EL (cell line): ENCODE results near the gene FOXR2.
A peak's percentile ranks its signal among the peaks of the same experiment; 100 is the strongest.

ENCODE experiments used
- DNase-seq: peaks from one replicate; pipeline ENCODE4 v3.0.0-alpha.2; 2016

FOXR2 gene

DNA sequence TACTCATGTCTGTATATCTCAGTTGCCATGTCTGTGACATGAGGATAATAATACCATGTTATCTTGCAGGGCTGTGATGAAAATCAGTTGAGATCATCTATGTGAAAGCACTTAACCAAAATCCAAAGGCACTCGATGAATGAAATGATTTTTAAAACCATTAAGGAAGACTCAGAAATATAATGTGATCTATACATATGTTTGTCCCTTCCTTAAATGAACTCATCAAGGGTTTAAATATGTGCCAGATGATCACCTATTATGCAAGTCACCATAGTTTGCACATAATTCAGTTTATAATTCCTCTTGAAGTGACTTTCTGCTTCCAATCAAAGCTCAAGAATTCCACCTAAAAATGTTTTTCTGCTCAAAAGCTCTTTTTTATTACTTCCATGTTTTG lies at the start of gene FOXR2:
Gene FOXR2, plus strand, starts transcription at position 301 of the 400 bp plus-strand sequence. CDS start 312 bp downstream, outside the sequence.
- no peak for DNase-seq

GRCh38 chrX:55579115-55579514 lies 44.1 kb upstream of the FOXR2 start:
- DNase-seq = no peak

- DNase-seq = no peak
These were observed 40.8 kb upstream of the FOXR2 start for GRCh38 chrX:55582447-55582846.

- DNase-seq = no peak
These were observed 29.9 kb upstream of the FOXR2 start for GRCh38 chrX:55593296-55593695.

DNA sequence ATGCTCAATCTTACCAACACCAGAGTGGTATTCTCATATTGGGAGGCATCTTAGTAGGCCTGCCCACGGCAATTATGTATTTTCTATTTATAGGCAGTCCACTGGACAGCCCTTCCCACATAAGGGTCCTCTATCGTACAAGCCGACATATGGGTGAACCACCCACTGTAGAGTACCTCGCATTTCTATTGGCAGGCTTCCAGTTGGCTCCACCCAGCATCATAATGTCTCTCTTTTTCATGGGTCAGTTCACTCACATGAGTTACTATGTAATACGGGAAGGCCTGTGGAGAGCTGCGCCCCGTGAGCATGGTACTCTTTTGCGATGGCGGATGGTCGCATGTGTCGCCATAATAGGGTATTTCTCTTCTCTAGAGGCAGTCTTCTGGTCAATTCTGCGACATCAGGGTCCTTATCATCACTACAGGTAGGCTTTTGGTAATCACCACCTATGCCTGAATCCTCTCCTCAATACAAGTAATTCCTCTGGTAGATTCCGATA lies 29.4 kb upstream of the FOXR2 start:
- no peak for DNase-seq

DNA sequence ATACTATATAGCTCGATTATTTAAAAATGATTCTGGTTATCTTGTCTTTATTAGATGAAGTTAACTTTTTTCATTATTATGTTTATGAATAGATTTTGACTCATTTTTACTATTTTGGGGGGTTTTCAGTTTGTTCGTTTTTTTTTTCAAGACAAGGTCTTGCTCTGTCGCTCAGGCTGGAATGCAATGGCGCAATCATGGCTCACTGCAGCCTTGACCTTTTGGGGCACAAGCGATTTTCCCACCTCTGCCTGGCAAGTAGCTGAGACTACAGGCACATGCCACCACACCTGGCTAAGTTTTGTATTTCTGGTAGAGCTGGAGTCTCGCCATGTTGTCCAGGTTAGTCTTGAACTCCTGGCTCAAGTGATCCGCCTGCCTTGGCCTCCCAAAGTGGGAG lies 24.9 kb upstream of the FOXR2 start:
- no peak for DNase-seq

GRCh38 chrX:55619547-55619946 lies 3.7 kb upstream of the FOXR2 start:
- no peak for DNase-seq

GRCh38 chrX:55624403-55624802 lies 1.2 kb downstream of the FOXR2 start:
- DNase-seq = peak; percentile 0

- no peak for DNase-seq
These were observed 12.9 kb downstream of the FOXR2 start for GRCh38 chrX:55636109-55636508.

DNA sequence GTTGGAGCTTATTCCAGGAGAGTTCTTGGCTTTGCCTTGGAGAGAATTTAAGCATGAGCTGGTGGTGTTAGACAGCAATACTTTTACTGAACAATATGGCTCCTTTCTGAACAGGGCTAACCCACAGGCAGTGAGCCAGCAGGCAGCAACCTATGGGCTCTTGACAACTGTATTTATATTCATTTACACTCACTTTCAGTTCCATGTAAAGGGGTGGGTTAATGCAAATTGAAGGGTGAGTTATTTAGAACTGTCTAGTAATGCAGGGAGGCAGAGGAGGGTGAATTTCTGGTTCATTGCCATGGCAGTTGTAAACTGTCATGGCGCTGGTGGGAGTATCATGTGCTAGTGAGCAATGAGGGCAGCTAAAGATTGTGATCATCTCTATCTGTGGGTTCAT lies 15.7 kb downstream of the FOXR2 start:
- no peak for DNase-seq

GRCh38 chrX:55640854-55641253 lies 17.7 kb downstream of the FOXR2 start:
- no peak for DNase-seq

DNA sequence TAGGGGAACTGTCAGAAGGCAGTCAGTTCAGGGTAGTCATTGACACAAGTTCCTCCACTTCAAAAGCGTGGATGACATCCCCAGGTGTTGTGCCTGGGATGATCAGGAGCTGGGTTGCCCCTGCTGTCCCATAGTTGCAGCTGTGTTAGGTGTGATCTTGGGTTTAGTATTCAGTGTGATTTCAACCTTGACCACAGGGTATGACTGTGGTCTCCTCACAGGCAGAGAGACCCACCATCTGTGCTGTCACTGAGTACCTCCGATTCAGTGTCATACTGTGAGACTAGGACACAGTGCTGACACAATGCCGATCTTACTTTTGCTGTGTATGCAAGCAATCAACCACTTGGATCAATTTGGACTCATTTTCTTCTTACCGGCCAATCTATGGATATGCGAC lies 25.2 kb downstream of the FOXR2 start:
- no peak for DNase-seq

GRCh38 chrX:55659931-55660330 lies 36.7 kb downstream of the FOXR2 start:
- no peak for DNase-seq

GRCh38 chrX:55663584-55663983 lies 40.4 kb downstream of the FOXR2 start:
- DNase-seq = no peak

- no peak for DNase-seq
These were observed 44.9 kb downstream of the FOXR2 start for GRCh38 chrX:55668084-55668483.
